ENCODE measurements around the gene PLEK. TPM values are rescaled to one million over a fixed set of nuclear protein-coding genes. Genes with fewer than 3 reads are reported as not detected.

Gene PLEK
- total and polyA plus RNA-seq, 2 of the 13 experiments (the other 11 are each of a cell fraction or from before 2014, with no cell fraction given): not detected

GRCh38 chr2:68362069-68362468 is 3.0 kb upstream of the PLEK start (continued):
- TF ChIP-seq ZBTB49 (CRISPR knock-in tag; IDR thresholded peaks at IDR 0.05; ENCODE audit: borderline replicate concordance): no peak
- TF ChIP-seq ZNF704 (CRISPR knock-in tag; IDR thresholded peaks at IDR 0.05; ENCODE audit: borderline replicate concordance): no peak
- TF ChIP-seq NFIB (CRISPR knock-in tag; IDR thresholded peaks at IDR 0.05; ENCODE audit: borderline replicate concordance): no peak
- no peak for TF ChIP-seq ZNF75D (CRISPR knock-in tag; IDR thresholded peaks at IDR 0.05; ENCODE audit: borderline replicate concordance)
- TF ChIP-seq ZNF17 (CRISPR knock-in tag; IDR thresholded peaks at IDR 0.05): no peak
- TF ChIP-seq EHMT2 (IDR thresholded peaks at IDR 0.05; ENCODE audit: borderline replicate concordance, low read depth, low read length): peak; percentile 49; the same call in 1 of the 2 replicates
- TF ChIP-seq ZNF577 (CRISPR knock-in tag; IDR thresholded peaks at IDR 0.05; ENCODE audit: borderline replicate concordance, low read depth): no peak
- TF ChIP-seq KLF16 (CRISPR knock-in tag; IDR thresholded peaks at IDR 0.05): 0 out of 4 replicates have a peak, but pooled peaks of 1 of the 2 experiments have one; percentile 44
- no peak for TF ChIP-seq ZNF232 (CRISPR knock-in tag; IDR thresholded peaks at IDR 0.05; ENCODE audit: borderline replicate concordance)
- TF ChIP-seq GATAD2A (CRISPR knock-in tag; IDR thresholded peaks at IDR 0.05): 0 out of 2 replicates have a peak, but pooled peaks have one; percentile 21
- TF ChIP-seq SIN3A (IDR thresholded peaks at IDR 0.05; ENCODE audit: borderline replicate concordance, low read depth, low read length): no peak
- TF ChIP-seq HINFP (CRISPR knock-in tag; IDR thresholded peaks at IDR 0.05; ENCODE audit: low read depth): no peak
- no peak for TF ChIP-seq HNRNPLL (IDR thresholded peaks at IDR 0.05; ENCODE audit: low read depth, low read length, poor library complexity, severe bottlenecking)
- TF ChIP-seq DPF2 (CRISPR knock-in tag; IDR thresholded peaks at IDR 0.05; ENCODE audit: borderline replicate concordance, low read depth): no peak
- TF ChIP-seq ATRX (CRISPR knock-in tag; IDR thresholded peaks at IDR 0.05; ENCODE audit: borderline replicate concordance): no peak
- TF ChIP-seq MXD1 (CRISPR knock-in tag; IDR thresholded peaks at IDR 0.05): no peak
- no peak for TF ChIP-seq ZNF597 (CRISPR knock-in tag; IDR thresholded peaks at IDR 0.05)
- TF ChIP-seq RELA (CRISPR knock-in tag; IDR thresholded peaks at IDR 0.05): no peak
- no peak for TF ChIP-seq ZNF335 (CRISPR knock-in tag; IDR thresholded peaks at IDR 0.05)
- peak; percentile 85 for TF ChIP-seq CTCF (CRISPR knock-in tag; IDR thresholded peaks at IDR 0.05)
- TF ChIP-seq STAG1 (CRISPR knock-in tag; IDR thresholded peaks at IDR 0.05): peak; percentile 58

All from HepG2 (cell line).